Stimulated activated CD4-positive, alpha-beta T cell treated with anti-CD3 and anti-CD28 coated beads, Interleukin-1b, Interleukin-23, amount 100 ng/mL, for 48 hours (primary cell): ENCODE measurements around the gene MINPP1.

Experiments
- DNase-seq: peaks from one replicate; pipeline ENCODE4 v3.0.0-alpha.2; 2020

The MINPP1 gene

DNA sequence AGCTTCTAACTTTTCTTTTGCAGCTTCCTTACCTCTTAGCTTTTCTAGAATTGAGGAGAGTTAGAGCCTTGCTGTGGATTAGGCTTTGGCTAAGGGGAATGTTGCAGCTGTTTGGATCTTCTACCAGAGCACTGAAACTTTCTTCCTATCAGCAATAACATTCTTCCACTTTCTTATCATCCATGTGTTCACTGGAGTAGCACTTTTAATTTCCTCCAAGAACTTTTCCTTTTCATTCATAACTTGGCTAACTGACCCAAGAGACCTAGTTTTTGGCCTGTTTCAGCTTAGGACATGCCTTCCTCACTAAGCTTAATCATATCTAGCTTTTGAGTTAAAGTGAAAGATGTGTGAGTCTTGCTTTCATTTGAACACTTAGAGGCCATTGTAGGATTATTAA, 19.6 kb downstream of the MINPP1 start:
- DNase-seq: no peak

DNA sequence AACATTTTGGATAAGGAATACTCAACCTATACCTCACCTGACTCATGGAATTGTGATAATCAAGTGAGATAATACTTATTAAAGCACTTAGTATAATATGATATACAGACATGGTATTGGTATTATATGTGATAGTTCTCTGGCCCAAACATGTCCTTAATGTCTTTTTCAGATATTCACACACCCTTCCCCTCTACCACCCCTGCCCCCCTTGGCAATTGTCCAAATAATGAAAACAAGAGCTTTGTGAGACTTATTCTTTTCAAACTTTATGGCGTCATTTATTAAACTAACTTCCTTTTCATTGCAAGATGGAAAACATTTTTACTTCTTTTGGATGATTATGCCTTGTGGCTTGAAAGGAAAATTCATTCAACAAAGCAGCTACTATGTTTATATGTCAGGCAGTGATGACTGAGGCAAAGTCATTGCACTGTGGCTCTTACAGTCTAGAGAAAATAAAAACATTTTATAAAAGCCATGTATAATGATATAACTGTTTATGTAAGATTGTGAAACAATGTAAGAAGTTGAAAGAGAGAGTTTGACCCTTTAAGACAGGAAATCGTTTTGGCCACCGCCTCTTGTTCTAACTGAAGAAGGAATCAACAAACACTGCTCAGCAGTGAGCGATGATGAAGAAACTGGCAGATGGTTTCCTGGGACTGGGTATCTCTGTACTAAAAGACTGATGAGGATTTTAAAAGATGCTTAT, 27.4 kb downstream of the MINPP1 start:
- DNase-seq: no peak

DNA sequence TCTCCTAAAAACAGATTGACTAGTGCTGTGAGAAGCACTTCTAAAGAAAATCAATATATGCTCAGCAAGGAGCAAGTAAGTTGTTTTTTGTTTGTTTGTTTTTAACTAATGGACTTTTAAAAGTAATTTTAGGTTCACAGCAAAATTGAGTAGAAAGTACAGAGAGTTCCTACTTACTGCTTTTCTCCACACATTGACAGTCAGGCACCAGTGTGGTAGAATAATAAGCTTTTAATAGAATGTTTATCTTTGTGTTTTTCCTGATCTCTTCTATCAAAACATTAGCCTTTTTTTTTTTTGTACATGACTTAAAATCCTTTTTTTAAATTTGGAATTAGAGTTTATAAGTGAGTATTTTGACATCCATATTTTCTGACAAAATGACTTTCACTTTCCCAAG, 28.0 kb downstream of the MINPP1 start:
- DNase-seq: no peak

DNA sequence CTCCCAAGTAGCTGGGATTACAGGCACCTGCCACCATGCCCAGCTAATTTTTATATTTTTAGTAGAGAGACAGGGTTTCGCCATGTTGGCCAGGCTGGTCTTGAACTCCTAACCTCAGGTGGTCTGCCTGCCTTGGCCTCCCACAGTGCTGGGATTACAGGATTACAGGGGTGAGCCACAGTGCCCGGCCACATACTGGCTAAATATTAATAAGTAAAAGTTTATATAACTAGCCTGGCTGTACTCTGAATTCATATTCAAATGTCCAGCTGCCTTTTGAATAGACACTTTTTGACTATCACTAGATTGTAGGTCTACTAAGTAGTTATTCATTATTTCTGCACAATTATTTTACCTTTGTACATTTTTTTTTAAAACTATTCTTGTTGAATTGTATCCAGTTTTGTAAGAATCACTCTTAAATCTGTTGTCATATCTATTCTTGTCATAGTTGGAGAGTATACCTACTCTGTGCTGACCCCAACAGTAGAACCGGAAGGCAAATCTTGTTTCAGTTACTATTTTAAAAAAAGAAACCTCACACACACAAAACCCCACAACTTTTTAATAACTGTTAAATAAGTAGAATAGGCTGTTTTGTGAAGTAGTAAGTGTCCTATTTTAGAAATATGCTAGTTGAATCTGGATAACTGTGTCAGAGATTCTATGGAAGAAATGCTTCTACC, 29.6 kb downstream of the MINPP1 start:
- no peak for DNase-seq

DNA sequence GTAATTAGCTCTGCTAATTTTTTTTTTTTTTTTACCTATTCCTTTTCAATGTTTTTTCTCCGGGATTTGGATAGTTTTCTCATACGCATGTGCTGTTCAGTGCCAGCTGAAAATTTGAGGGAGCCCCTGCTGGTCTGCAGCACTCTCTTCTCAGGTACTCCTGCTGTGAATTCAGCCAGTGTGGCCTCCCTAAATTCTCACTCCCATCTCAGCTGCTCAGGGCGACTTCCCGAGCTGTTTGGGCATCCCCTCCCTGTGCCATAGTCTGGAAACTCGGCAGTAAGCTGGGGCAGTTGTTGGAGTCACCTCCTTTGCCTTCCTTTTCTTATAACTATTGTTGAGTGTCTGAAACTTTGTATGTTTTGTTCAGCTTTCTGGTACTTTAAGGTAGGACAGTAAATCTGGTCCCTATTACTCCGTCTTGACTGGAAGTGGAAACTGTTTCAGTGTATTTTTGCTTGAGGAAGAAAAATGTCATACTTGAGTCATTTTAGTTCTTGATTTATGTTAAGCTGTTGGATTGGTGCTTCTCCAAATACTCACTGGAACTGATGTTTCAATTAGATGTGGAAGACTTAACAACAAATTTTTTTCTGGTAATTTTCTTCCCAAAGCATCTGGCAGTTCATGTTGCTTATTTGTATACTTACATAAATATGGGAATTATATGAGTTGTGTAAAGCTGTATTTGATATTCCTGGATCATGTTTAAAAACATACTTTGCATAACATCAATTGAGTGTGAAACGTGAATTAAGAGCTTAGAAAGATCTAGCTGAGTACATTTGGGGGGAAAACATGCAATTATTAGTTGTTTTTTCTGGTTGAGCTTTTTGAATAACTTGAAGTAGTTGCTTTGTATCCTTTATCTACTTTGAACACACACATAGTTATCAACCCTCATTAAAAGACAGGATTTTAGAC, 33.7 kb downstream of the MINPP1 start:
- no peak for DNase-seq

DNA sequence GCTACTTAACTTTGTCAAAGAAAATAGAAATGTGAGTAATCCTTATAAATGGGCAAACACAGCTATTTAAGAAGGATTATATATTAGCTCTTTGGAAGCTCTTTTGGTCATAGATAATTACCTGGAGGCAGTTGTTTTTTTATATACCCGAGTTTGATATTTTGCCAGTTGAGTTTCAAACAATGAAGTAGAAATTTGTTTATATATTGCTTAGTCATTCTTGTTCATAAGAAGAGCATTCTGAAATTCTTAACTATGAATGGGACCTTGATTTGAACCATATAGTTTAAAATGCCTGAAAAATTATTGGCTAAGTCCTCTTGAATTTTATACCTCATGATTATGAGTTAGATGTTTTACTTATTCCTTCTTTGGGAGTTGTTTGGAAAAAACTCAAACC, 36.4 kb downstream of the MINPP1 start:
- DNase-seq: no peak

DNA sequence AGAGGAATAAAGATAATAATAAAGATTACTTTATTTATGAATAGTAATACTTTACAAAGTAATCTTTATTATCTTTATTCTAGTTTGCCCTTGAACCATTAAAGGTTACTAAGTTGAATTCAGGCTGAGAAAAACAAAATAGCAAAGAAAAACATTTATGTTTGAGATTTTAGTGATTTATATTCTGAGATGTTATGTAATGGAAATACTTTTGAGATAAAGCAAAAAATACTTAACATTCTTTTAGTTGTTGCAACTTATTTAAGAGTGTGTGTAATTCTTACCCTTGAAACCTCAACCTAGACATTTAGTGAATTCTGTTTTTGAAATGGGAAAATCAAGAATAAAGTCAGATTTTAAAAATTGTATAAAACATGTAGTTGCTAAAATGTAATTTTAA, 40.0 kb downstream of the MINPP1 start:
- no peak for DNase-seq

DNA sequence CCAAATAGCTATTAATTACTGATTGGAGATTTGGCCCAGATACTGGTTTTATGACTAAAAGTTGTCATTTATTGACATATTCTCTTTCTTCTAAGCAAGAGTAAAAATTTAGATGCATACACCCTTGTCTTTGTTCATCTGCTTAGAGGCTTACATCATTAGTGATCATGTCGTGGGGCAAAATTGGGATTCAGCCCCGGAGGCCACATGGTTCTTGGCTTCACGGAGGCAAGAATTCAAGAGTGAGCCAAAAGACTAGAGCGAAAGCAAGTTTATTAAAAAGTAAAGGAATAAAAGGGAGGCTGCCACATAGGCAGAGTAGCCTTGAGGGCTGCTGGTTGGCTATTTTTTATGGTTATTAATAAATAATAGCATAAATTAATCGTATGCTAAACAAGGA, 41.1 kb downstream of the MINPP1 start:
- DNase-seq: no peak

DNA sequence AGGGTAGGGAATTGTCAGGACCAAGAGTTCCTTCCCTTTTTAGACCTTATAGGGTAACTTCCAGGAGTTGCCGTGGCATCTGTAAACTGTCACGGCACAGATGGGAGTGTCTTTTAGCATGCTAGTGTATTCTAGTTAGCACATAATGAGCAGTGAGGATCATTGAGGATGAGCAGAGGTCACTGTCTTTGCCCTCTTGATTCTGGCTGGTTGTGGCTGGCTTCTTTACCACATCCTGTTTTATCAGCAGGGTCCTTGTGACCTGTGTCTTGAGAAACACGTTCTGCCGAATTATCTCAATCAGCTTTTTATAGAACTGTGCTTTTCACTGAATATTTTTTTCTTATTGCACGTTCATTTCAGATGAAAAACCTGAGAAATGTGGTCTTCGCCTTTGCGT, 41.5 kb downstream of the MINPP1 start:
- DNase-seq: no peak

DNA sequence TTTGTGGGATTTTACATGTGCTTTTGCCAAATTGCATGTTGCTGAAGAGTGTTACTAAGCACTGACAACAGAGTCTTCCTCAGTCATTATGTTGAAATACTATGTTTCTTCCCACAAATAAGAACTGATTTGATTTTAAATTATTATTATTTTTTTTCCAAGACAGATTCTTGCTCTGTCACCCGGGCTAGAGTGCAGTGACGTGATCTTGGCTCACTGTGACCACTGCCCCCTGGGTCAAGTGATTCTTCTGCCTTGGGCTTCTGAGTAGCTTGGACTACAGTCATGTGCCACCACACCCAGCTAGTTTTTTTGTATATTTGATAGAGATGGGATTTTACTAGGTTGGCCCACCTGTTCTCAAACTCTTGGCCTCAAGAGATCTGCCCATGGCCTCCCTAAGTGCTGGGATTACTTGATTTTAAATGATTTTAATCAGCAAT, 42.3 kb downstream of the MINPP1 start:
- DNase-seq: no peak

DNA sequence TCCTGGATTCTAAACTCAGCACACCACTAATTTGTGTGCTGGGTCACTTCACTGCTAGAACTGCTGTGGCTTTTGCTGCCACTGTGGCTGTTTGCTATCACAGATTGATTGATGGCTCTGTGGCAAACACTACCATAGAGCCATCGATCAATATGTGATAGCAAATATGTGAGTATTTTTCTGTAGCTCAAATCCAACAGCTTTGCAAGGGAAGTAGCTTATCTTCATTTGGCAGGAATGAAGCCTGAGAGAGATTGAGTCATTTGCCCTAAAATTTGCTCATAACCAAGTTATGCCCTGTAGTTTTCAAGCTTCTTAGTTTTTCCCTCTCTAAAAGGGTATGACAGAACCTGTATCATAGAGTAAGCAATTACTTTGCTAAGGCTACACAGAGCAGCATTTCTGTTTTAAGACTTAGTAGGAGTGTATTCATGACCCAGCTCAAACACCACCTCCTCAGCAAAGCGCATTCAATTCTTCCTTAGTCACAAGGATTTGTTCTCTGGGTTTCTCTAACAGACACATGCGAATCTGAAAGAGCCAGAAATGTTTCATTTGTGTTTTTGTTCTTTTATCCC, 43.1 kb downstream of the MINPP1 start:
- DNase-seq: no peak

DNA sequence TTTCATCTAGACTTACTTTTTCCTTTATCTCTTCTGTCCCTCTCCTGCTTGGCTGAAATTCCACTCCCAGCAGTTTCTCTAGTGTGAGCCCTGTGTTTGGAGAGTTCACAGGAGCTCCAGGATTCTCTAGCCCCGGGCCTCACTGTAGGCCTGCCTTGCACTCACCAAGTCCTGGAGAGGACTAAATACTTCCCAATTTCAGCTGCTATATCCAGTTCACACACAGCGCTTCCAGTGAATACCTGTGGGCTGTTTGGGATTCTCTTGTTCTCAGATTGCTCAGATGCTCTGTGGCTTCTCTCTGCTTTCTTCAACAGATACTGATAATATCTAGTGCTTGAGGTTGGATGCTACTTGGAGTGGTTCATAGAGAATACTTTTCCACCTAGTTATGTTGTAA, 46.0 kb downstream of the MINPP1 start:
- DNase-seq: no peak

DNA sequence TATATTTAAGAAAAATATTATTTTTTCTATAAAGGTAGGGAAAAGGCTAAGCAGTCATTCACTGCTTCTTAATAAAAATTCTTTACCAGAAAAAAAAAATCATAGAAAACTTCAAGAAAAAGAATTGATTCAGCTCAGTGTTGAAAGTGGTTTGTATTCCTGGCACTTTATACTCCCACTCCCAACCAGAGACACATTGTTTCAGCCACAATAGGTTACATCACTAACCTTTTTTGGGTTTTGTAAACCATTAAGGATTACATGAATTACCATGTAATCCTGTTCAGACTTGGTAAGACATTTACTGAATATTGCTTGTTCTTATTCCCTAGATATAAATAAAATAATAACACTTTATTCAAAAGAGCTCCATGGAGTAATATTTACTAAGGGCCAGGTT, 46.6 kb downstream of the MINPP1 start:
- DNase-seq: no peak

DNA sequence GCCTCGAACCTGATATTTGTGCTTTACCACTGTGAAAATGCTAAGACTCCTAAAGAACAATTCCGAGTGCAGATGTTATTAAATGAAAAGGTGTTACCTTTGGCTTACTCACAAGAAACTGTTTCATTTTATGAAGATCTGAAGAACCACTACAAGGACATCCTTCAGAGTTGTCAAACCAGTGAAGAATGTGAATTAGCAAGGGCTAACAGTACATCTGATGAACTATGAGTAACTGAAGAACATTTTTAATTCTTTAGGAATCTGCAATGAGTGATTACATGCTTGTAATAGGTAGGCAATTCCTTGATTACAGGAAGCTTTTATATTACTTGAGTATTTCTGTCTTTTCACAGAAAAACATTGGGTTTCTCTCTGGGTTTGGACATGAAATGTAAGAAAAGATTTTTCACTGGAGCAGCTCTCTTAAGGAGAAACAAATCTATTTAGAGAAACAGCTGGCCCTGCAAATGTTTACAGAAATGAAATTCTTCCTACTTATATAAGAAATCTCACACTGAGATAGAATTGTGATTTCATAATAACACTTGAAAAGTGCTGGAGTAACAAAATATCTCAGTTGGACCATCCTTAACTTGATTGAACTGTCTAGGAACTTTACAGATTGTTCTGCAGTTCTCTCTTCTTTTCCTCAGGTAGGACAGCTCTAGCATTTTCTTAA, 47.7 kb downstream of the MINPP1 start:
- no peak for DNase-seq

DNA sequence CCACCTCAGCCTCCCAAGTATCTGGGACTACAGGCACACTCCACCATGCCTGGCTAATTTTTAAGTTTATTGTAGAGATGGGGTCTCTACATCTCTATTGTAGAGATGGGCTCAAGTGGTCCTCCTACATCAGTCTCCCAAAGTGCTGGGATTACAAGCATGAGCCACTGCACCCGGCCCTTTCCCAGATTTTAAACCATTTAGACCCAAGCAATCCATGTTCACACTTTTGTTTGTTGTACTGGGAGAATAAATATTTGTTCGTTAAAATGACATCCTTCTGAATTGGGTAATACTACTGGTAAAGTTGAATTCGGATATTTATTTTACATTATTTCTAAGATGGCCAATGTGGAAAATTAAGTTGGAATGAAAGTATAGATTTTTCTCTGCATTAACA, 52.7 kb downstream of the MINPP1 start:
- DNase-seq: no peak

DNA sequence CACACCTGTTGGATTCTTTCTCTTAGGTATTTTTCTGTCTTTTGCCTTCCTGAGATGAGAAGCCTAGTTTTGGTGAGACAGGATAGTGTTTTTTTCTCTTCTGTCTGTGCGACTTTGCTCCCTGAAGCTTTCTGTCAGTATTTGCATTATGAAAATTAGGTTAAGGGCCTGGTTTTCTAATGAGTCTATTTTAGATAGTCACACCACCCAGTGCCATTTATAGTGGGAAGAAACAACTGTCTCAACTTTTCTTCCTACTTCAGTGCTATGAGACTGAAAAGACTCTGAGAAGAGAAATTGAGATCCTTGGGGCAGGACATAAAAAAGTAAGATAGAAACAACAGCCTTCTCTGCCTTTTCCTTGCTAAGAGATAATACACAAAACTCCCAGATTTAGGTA, 53.6 kb downstream of the MINPP1 start:
- no peak for DNase-seq

DNA sequence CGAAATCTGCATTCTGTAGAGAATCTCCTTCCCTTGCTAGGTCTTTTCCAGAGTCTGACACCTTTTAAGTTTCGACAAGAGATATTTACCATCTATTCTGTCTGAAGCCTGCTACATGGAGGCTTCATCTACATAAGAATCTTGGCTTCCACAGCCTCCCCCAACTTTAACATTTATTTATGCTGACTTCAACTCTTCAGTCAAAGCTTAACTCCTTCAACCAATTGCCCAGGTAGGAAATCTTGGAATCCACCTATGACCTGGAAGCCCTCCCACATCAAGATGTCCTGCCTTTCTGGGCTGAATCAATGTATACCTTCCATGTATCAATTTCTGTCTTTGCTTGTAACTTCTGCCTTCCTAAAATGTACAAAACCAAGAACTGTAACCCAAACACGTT, 54.7 kb downstream of the MINPP1 start:
- DNase-seq: no peak

DNA sequence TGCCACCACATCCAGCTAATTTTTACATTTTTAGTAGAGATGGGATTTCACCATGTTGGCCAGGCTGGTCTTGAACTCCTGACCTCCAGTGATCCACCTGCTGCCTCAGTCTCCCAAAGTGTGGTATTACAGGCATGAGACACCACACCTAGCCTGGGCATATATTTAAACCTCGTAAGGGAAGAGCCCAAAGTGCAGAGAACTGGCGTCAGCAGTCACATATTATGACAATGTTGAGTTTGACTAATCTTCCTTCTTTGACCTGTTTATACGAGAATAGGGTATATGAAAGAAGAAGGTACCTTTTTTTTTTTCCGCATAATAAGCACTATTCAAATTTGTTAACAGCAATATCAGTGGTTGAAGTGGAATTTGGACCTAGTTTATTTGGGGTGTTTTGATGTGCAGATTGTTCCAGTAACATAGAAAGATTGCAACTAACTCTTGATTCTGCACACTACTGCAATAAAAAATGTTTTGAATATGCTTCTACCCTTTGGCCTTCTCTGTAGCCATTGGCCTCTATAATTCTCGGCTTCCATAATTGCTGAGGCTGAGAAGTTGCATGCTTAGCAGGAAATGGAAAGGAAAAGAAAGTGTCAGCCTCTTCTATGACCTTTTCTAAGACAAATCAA, 55.9 kb downstream of the MINPP1 start:
- DNase-seq: no peak

DNA sequence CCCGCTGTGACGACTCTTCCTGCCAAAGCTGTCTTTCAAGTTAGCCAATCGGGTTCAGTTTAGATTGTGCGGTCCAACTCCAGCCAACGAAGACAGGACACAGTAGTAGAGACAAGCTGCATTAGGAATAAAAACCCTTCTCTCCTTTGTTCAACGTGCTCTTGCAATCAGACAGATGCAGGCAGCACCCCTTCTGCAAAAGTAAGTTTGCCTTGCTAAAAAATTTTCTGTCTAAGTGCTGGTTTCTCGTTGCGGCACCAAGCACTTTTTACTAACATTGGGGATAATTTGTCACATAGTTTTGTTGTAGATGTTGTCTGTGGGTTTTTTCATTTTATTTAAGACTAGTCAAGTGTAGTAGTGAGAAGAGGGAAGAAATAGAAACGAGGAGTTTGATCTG, 58.1 kb downstream of the MINPP1 start:
- no peak for DNase-seq

DNA sequence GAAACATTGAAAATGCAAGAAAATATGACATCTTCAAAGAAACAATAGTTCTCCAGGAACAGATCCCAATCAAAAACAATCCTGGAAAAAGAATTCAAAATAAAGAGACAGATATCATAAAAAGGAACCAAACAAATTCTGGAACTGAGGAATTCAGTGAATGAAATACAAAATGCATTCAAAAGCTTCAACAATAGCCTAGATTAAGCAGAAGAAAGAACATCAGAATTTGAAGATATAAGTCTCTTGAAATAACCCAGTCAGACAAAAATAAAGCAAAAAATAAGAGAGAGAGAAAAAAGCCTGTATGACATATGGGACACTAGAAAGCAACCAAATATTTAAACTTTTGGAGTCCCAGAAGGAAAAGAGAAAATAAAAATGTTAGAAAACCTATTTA, 60.3 kb downstream of the MINPP1 start:
- no peak for DNase-seq

DNA sequence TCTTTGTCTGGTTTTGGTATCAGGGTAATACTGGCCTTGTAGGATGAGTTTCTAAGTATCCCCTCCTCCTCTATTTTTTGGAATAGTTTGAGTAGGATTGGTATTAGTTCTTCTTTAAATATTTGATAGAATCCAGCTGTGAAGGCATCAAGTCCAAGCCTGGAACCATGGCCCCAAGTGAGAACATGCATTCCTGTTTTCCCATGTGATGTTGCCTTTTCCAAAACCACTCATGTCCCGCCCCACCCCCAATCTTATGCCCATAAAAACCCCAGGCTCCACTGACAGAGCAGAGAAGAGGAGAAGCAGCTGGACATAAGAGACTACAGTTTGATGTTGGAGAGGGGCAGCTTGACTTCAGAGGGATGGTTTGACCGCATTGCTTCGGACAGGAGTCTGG, 71.2 kb downstream of the MINPP1 start:
- DNase-seq: no peak

DNA sequence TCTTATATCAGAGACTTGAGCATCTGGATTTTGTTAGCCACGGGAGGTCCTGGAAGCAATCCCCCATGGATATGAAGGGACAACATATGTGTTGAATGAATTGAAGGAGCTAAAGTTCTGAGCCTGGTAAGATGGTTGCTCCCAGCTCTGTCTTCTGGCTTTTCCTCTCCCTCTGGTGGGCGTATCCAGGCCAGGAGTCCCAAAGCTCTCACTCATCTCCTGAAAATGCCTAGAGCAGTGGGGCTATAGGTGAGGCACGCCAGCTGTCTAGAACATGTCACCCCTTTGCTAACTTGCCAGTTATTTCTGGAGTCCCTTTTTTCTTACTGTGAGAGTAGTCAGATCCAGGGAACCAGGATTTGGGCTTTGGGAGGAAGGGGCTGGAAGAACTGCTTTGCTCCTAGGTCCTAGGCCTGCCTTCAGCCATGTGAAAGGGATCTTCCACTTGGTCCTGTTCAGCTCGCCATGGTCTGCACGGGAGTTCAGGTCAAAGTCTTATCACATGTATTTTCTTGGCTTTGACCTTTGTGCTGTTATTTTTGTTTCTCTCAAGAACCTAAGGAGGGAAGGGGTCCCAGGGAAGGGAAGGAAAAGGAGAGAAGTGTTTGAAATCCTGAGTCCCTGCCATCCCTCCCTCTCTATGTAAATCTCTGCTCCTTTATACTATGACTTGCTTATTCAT, 73.6 kb downstream of the MINPP1 start:
- no peak for DNase-seq
